Fibroblast of lung (primary cell): ENCODE measurements around the gene TBC1D22A. TPM values are rescaled to one million over a fixed set of nuclear protein-coding genes. Genes with fewer than 3 reads are reported as not detected.

Source experiments
- DNase-seq, 2 donors: peaks; one replicate each; pipeline versions ENCODE4 v3.0.0 to v3.0.0-alpha.2; 2010; ENCODE audit warnings: low read depth in 2 of 2
- H2AFZ ChIP-seq: 2 replicates; pipeline ENCODE4 v1.5.1; 2012; ENCODE audit warnings: low read length, control low read depth, inconsistent platforms
- H3K27ac ChIP-seq: 2 replicates; pipeline ENCODE4 v1.5.1; 2011; ENCODE audit warnings: low read length, control low read depth; ENCODE audit not compliant: insufficient read depth
- H3K27me3 ChIP-seq: 2 replicates; pipeline ENCODE4 v1.5.1; 2011; ENCODE audit warnings: mild to moderate bottlenecking, low read length; ENCODE audit not compliant: control insufficient read depth, insufficient read depth
- H3K36me3 ChIP-seq: 2 replicates; pipeline ENCODE4 v1.5.1; 2011; ENCODE audit warnings: low read length; ENCODE audit not compliant: control insufficient read depth, insufficient read depth
- H3K4me1 ChIP-seq: 2 replicates; pipeline ENCODE4 v1.5.1; 2011; ENCODE audit warnings: low read length; ENCODE audit not compliant: control insufficient read depth, insufficient read depth; ENCODE audit errors: extremely low read depth
- H3K4me2 ChIP-seq: 2 replicates; pipeline ENCODE4 v1.5.1; 2011; ENCODE audit warnings: low read length, control low read depth; ENCODE audit not compliant: insufficient read depth; ENCODE audit errors: extremely low read depth
- H3K4me3 ChIP-seq, 4 experiments: fragments of 200-600 bp in 1 of 4; sonication (generic) in 1 of 4; replicated peaks in 1 of 4; 2 replicates each; pipeline ENCODE4 v1.5.1; 2011 to 2016; ENCODE audit warnings: low read length in 4 of 4, low read depth in 3 of 4, mild to moderate bottlenecking in 3 of 4, control low read depth in 2 of 4, inconsistent platforms in 1 of 4, mixed read lengths in 1 of 4; ENCODE audit not compliant: insufficient read depth in 1 of 4; ENCODE audit errors: control extremely low read depth in 1 of 4
- H3K79me2 ChIP-seq: 2 replicates; pipeline ENCODE4 v1.5.1; 2012; ENCODE audit warnings: mild to moderate bottlenecking, low read length, inconsistent platforms; ENCODE audit not compliant: control insufficient read depth, insufficient read depth
- H3K9ac ChIP-seq: 2 replicates; pipeline ENCODE4 v1.5.1; 2011; ENCODE audit warnings: mild to moderate bottlenecking, low read length, control low read depth; ENCODE audit not compliant: insufficient read depth
- H3K9me3 ChIP-seq: 2 replicates; pipeline ENCODE4 v1.5.1; 2012; ENCODE audit warnings: low read depth, low read length; ENCODE audit not compliant: control insufficient read depth, insufficient read depth
- H4K20me1 ChIP-seq: 2 replicates; pipeline ENCODE4 v1.5.1; 2011; ENCODE audit warnings: low read length; ENCODE audit not compliant: control insufficient read depth, insufficient read depth; ENCODE audit errors: extremely low read depth
- EZH2 ChIP-seq: IDR thresholded peaks from 2 replicates; pipeline ENCODE4 v1.5.1; 2012; ENCODE audit warnings: low read length, control low read depth, mild to moderate bottlenecking; ENCODE audit errors: missing control alignments
- polyA plus RNA-seq, 2 donors: library from polyadenylated mRNA; depleted of rRNA in 1 of 2; stranded (reverse) in 1 of 2; unstranded in 1 of 2; fragments of >200 nt; gene quantifications; 2 replicates each; pipeline ENCODE4 v1.2.1, GENCODE V29; 2011 to 2012; ENCODE audit warnings: missing spikeins in 1 of 2
- total RNA-seq: library from RNA; depleted of rRNA; stranded (reverse); fragments of >200 nt; gene quantifications from 2 replicates; pipeline ENCODE4 v1.2.1, GENCODE V29; 2014
- TF ChIP-seq, protein P1 (sequence below), 2 donors: IDR thresholded peaks in 1 of 2; conservative IDR thresholded peaks in 1 of 2; 1 replicate in 1 of 2; 2 replicates in 1 of 2; pipeline ENCODE4 v1.5.1; 2011 to 2012; ENCODE audit warnings: low read length in 2 of 2, control low read depth in 1 of 2, inconsistent platforms in 1 of 2, low read depth in 1 of 2, mild to moderate bottlenecking in 1 of 2

Gene TBC1D22A
- total and polyA plus RNA-seq, 2 donors (not counting 1 experiment from before 2014, with no cell fraction given), result 11.6 to 17.6 TPM

DNA sequence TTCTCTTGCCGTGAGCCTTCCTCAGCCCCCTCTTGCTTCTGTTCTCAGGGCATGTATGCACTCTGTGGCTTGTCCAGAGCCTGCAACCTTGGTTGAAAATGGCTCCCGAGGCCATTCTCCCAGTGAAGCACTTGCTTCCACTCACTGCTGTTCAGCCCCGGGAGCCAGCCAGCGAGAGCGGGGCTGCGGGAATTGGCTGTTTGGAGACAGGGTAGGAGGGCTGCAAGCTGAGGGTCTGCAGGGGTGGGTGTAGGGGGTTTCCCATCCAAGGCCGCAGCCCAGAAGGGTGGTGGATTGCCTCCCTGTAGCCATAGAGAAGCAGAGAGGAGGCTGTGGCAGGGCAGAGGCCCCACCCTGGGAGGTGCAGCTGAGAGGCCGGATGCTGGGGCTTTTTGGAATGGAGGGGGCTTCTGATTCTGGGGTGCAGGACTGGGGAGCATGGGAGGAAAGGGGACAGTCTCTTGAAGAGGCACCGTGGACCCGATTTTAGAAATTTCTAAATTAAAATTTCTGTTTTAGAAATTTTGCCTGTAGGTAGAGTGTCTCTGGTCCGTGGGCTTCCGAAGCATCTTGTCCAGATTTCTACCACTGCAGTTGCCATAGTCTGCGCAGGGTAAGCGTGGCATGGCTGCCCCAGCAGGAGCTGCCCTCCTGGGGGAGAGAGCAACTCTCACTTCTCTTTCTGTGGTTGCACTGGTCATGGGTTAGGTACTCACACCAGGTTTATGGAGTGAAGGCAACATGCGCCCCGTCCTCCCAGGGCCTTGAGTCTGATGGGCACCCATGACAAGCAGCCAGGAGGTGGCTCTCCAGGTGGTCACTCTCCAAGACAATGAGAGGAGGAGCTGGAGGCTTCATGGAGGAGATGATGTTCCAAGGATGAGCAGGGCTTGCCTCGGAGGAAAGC lies 100.2 kb downstream of the TBC1D22A start:
- Histone ChIP-seq H3K9ac (no peak overlapping the region), H2AFZ (no peak overlapping the region)

DNA sequence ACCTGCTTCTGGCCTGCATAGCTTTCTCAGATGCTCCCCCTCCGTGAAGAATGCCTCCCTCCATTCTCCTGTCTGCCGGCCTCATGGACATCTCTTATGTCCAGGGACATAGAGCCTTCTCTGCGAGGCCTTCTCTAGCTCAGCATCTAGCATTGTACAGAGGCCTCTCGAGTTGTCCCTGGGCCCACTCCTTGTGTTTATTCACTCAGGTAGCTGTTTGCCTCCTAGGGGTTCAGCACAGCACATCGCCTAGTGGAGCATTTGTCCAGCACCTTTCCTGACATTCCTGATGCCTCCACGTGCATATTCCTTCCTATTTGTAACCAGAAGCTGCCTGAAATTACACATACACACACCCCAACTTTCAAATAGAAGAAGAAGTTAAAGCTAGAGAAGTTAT lies 101.3 kb downstream of the TBC1D22A start:
- Histone ChIP-seq H3K9ac (no peak overlapping the region), H3K4me2 (no peak overlapping the region), H3K4me1 (no peaks in the 10 kb centered on the region), H3K4me3 (no peak overlapping the region), H3K79me2 (no peaks in the 10 kb centered on the region), H4K20me1 (no peaks in the 10 kb centered on the region), H2AFZ (no peak overlapping the region), H3K27me3 (no peaks in the 10 kb centered on the region), H3K36me3 (no peaks in the 10 kb centered on the region), H3K9me3 (no peaks in the 10 kb centered on the region), H3K27ac (no peak overlapping the region)
- no peak for TF ChIP-seq EZH2
- TF ChIP-seq, protein P1, sequence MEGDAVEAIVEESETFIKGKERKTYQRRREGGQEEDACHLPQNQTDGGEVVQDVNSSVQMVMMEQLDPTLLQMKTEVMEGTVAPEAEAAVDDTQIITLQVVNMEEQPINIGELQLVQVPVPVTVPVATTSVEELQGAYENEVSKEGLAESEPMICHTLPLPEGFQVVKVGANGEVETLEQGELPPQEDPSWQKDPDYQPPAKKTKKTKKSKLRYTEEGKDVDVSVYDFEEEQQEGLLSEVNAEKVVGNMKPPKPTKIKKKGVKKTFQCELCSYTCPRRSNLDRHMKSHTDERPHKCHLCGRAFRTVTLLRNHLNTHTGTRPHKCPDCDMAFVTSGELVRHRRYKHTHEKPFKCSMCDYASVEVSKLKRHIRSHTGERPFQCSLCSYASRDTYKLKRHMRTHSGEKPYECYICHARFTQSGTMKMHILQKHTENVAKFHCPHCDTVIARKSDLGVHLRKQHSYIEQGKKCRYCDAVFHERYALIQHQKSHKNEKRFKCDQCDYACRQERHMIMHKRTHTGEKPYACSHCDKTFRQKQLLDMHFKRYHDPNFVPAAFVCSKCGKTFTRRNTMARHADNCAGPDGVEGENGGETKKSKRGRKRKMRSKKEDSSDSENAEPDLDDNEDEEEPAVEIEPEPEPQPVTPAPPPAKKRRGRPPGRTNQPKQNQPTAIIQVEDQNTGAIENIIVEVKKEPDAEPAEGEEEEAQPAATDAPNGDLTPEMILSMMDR (conservative IDR thresholded peaks at IDR 0.05 in 1 of 2, IDR thresholded peaks at IDR 0.05 in 1 of 2; ENCODE audit: low read depth in 1 of 2, low read length in 2 of 2), result no peak
- no peak for DNase-seq

More for the DNA sequence above, 100.2 kb downstream of the TBC1D22A start:
- no peak for TF ChIP-seq EZH2
- TF ChIP-seq, protein P1 (conservative IDR thresholded peaks at IDR 0.05 in 1 of 2, IDR thresholded peaks at IDR 0.05 in 1 of 2; ENCODE audit: low read depth in 1 of 2, low read length in 2 of 2), result no peak
- no peak overlapping the region for H3K27ac ChIP-seq
- no peaks in the 10 kb centered on the region for H4K20me1 ChIP-seq
- H3K27me3 ChIP-seq, result no peaks in the 10 kb centered on the region
- DNase-seq, result no peak
- H3K4me2 ChIP-seq, result no peak overlapping the region
- H3K79me2 ChIP-seq, result no peaks in the 10 kb centered on the region
- no peak overlapping the region for H3K4me3 ChIP-seq
- H3K9me3 ChIP-seq, result no peaks in the 10 kb centered on the region
- no peaks in the 10 kb centered on the region for H3K36me3 ChIP-seq
- H3K4me1 ChIP-seq, result no peaks in the 10 kb centered on the region

DNA sequence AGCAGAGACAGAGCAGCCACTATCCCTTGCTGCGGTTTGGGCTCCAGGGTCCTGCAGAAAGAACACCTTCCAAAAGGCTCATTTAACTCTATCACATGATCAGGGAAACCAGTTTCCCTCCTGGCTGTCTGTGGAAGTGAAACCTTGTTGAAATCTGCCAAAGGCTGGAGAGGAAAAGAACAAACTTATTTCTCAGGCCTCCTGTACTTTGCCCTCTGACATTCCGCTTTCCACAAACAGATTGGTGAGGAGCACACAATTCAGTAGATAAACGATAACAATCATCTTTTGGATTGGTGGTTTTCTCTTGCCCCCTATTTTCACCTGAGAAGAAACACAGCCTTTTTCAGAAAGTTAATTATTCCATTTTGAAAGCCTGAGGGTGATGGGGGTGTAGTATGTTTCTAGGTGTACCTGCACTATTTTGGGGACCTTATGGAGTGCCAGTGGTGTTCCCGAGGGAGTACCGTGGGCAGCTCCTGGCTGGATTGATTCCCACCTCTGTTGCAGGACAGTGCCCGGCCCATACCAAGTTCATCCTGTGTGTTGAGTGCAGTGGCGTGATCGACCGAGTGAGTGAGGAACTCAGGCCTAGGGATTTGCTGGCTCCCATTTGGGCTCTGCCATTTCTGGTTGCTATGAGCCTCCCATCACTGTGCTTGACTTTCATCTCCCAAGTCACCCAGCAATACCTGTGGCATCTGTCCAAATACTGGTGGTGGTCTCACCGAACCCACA lies 102.0 kb downstream of the TBC1D22A start:
- no peaks in the 10 kb centered on the region for H4K20me1 ChIP-seq
- no peak for DNase-seq
- no peaks in the 10 kb centered on the region for H3K27me3 ChIP-seq
- no peak overlapping the region for H3K4me3 ChIP-seq
- H3K9ac ChIP-seq, result no peak overlapping the region
- no peak overlapping the region for H3K4me2 ChIP-seq
- no peak overlapping the region for H3K27ac ChIP-seq
- no peaks in the 10 kb centered on the region for H3K36me3 ChIP-seq
- TF ChIP-seq, protein P1 (conservative IDR thresholded peaks at IDR 0.05 in 1 of 2, IDR thresholded peaks at IDR 0.05 in 1 of 2; ENCODE audit: low read depth in 1 of 2, low read length in 2 of 2), result no peak
- TF ChIP-seq EZH2, result no peak
- no peaks in the 10 kb centered on the region for H3K9me3 ChIP-seq
- H3K4me1 ChIP-seq, result no peaks in the 10 kb centered on the region
- H3K79me2 ChIP-seq, result no peaks in the 10 kb centered on the region
- H2AFZ ChIP-seq, result no peak overlapping the region
